AG09319 (cell line): ENCODE results near the gene ABHD10.

Experiments used
- DNase-seq: peaks from one replicate; pipeline ENCODE4 v3.0.0-alpha.2; 2010; ENCODE audit warnings: low read depth; ENCODE audit errors: extremely low read depth
- CTCF ChIP-seq: IDR thresholded peaks from 2 replicates; pipeline ENCODE4 v1.5.1; 2011; ENCODE audit warnings: low read depth, mild to moderate bottlenecking, inconsistent platforms, low read length, moderate library complexity

The ABHD10 gene

DNA sequence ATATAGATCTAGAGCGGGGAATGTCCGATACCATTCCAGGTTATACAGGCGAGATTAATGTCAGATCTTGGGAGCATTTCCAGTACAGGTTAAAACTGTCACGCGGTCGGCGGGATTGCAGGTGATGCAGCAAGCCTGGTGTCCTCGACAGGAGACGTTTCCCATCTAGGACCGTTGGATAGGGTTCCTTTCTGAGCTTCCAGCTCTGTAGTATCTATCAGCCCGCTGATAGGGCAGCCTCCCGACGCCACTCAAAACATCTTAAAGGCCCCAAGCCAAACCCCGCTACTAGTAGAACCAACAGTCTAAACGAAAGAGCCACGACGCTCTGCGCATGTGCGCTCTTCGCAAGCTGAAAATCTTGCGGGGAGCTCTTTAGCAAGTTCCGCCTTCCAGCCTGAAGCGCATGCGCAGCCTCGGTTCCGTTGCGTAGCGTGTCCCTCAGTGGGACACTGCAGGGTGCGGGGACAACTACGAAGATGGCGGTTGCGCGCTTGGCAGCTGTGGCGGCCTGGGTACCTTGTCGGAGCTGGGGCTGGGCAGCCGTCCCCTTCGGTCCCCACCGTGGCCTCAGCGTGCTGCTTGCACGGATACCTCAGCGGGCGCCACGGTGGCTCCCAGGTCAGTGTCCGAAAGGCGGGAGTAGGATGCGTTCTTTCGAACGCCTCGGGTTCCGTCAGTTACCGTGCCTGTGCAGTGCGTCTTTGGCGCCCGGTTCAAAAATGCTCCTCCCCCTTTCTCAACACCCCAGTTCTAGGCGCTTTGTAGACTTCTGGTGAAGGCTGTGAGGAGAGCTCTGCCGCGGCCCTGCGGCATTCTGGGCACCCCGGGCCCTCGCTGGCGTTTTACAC lies at the start of gene ABHD10:
Gene ABHD10, plus strand, starts transcription at position 444 of the 851 bp plus-strand sequence. Its CDS starts 36 bp downstream, at position 480.
- DNase-seq = peak; percentile 96
- TF ChIP-seq CTCF = no peak

- DNase-seq = no peak
- no peak for TF ChIP-seq CTCF
Measured at GRCh38 chr3:111929484-111929883, 49.3 kb upstream of the ABHD10 start.

- DNase-seq = no peak
- TF ChIP-seq CTCF = no peak
Measured at GRCh38 chr3:111932946-111933345, 45.9 kb upstream of the ABHD10 start.

DNA sequence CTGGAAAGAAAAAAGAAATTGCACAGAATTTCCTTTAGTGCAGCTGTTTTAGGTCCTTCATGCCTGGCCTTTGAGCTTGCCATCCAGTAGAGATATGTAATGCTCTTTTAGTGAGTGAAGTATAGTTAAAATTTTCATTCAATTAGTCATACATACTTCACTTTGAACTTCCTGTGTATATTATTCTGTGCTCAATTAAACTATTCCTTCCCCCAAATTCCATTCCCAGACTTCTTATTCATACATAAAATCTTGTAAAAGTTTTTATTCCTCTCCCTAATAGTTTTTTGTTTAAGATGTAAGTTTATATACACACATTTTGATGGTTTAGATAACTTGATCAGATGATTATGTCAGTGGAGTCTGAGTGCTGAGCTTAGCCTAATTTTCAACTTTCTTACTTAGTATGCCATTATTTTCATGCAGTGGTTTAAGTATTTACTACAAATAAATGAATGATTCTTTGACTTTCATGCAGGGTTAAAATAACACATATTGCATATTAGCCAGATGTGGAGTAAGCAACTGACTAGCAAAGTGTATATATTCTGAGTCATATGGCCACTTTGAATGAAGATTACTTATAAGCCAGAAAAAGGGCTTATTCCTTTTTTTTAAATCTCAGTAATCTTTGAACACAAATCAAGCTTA lies 42.5 kb upstream of the ABHD10 start:
- no peak for TF ChIP-seq CTCF
- no peak for DNase-seq

GRCh38 chr3:111936967-111937366 lies 41.9 kb upstream of the ABHD10 start:
- DNase-seq = no peak
- no peak for TF ChIP-seq CTCF

- no peak for TF ChIP-seq CTCF
- DNase-seq = no peak
Measured at GRCh38 chr3:111937871-111938270, 41.0 kb upstream of the ABHD10 start.

DNA sequence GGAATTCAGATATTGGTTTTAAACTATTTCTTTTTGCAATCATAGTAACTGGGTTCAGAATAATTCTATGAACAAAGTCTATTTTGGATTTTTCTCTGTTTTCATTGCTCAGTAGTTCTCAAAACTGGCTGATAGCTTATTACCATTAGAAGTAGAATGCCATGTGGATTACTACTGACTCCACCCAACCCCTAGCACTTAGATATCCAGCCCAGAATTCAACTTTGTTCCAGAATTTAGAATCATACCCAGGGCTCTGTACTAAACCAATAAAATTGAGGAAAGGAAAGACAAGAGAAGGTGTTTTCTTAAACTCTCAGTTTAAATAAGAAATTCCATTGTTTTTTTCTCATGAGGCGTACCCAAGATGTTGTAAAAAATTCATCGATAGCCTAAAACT lies 39.0 kb upstream of the ABHD10 start:
- DNase-seq = no peak
- TF ChIP-seq CTCF = no peak
